ENCODE results near the gene METTL16. TPM values are rescaled to one million over a fixed set of nuclear protein-coding genes. Genes with fewer than 3 reads are reported as not detected.

The METTL16 gene
- total and polyA plus RNA-seq, 2 of the 8 experiments (the other 6 are each of a cell fraction or from before 2014, with no cell fraction given), result 22.8 to 59.4 TPM

DNA sequence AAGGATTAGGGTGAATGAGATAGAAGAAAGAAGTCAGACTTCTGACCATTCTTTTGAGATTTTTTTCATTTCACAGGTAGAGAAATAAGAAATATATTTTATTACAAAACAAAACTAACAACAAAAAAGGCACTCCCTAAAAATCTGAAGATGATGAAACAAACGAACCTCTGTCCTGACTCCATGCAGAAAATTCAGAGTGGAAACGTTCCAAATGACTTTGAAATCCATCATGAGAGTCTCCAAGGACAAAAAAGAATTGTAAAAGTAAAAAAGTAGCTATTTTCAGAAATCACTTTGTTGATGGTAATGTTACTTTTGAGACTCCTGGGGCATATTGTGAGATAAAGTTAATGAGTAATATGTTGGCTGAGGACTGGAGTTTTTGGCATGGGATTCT lies 84.5 kb downstream of the METTL16 start:
- no peak overlapping the region for H2BK12ac ChIP-seq (ENCODE audit: low read depth, low read length)
- H4K20me1 ChIP-seq (replicated peaks in 1 of 2; ENCODE audit: control insufficient read depth in 1 of 2, insufficient read depth in 2 of 2, low read length in 2 of 2), result peaks cover 0 to 1% of the 10 kb centered on the region in 2 experiments
- FAIRE-seq (no peak), DNase-seq (ENCODE audit: low read depth in 1 of 2, low spot score in 2 of 2) (no peak)
- no peaks in the 10 kb centered on the region for H3K79me2 ChIP-seq (ENCODE audit: control insufficient read depth in 1 of 2, insufficient read depth in 2 of 2, low read length in 2 of 2)
- H2AFZ ChIP-seq (ENCODE audit: low read length), result no peak overlapping the region
- H3K27ac ChIP-seq (ENCODE audit: low read depth, low read length), result no peak overlapping the region
- no peaks in the 10 kb centered on the region for H3K4me1 ChIP-seq (replicated peaks in 1 of 4; ENCODE audit: control insufficient read depth in 3 of 4, insufficient read depth in 4 of 4, low read length in 3 of 4)
- no peak overlapping the region for H4K91ac ChIP-seq (replicated peaks; ENCODE audit: insufficient read length, low read length)
- WGBS, 2 experiments (ENCODE audit: extremely low coverage in 1 of 2, insufficient coverage in 1 of 2, insufficient read length in 1 of 2, insufficient replicate concordance in 2 of 2, low coverage in 1 of 2, low lambda C conversion rate in 2 of 2, missing lambda C conversion rate in 1 of 2), result 86% methylated on average over 2 of the region's 2 CpGs; no CpG with 5 or more reads in 1 of the 2 experiments
- no peak overlapping the region for H3K23ac ChIP-seq (ENCODE audit: insufficient read length)
- no peak overlapping the region for H2BK5ac ChIP-seq (ENCODE audit: low read depth, low read length)
- no peak overlapping the region for H3K9ac ChIP-seq (replicated peaks in 1 of 4; ENCODE audit: extremely low read depth in 1 of 4, low read depth in 3 of 4, low read length in 3 of 4)
- H2AK5ac ChIP-seq (ENCODE audit: low read depth, low read length), result no peak overlapping the region
- H2BK15ac ChIP-seq (ENCODE audit: low read length), result no peak overlapping the region
- no peak overlapping the region for H3K14ac ChIP-seq (ENCODE audit: insufficient read length)
- H3K56ac ChIP-seq (replicated peaks; ENCODE audit: insufficient read length, low read depth, low read length), result no peak overlapping the region
- no peak overlapping the region for H3K4me3 ChIP-seq (ENCODE audit: extremely low read depth in 1 of 4, insufficient read depth in 2 of 4, low read depth in 3 of 4, low read length in 4 of 4)
- H3K4ac ChIP-seq (replicated peaks; ENCODE audit: insufficient read length, low read depth, low read length), result no peak overlapping the region
- CTCF ChIA-PET (ENCODE audit: partially characterized antibody), result interaction anchor here (1.4 to 2.6 kb wide), 5 partner anchors 8 to 97 kb away, joined by 3 to 10 read pairs (median 4); no protein-coding TSS in a partner anchor
- no peaks in the 10 kb centered on the region for H3K9me3 ChIP-seq (ENCODE audit: insufficient read depth in 2 of 2, low read depth in 1 of 2, low read length in 1 of 2)
- POLR2A ChIA-PET (ENCODE audit: partially characterized antibody), result interaction anchor here (0.9 to 1.7 kb wide), 3 partner anchors 9 to 46 kb away, joined by 4 to 5 read pairs (median 4); partner anchors contain the start of gene MNT
- no peak overlapping the region for H2BK120ac ChIP-seq (replicated peaks; ENCODE audit: low read depth, low read length)
- no peak overlapping the region for H4K8ac ChIP-seq (ENCODE audit: extremely low read depth, insufficient read depth, low read length)
- H3K36me3 ChIP-seq (ENCODE audit: control insufficient read depth in 2 of 4, insufficient read depth in 4 of 4, low read length in 3 of 4), result peaks cover 0 to 3% (median 1%) of the 10 kb centered on the region in 4 experiments; a peak in 1 of 8 replicates
- H4K5ac ChIP-seq (ENCODE audit: insufficient read length, low read depth, low read length), result no peak overlapping the region
- no peaks in the 10 kb centered on the region for H3K27me3 ChIP-seq (replicated peaks in 1 of 4; ENCODE audit: control insufficient read depth in 3 of 4, extremely low read depth in 1 of 4, insufficient read depth in 3 of 4, low read length in 3 of 4)
- H3K79me1 ChIP-seq (ENCODE audit: low read depth, low read length), result no peaks in the 10 kb centered on the region; the same call in 1 of the 2 replicates
- no peak overlapping the region for H3K4me2 ChIP-seq (ENCODE audit: insufficient read depth in 1 of 2, low read depth in 2 of 2, low read length in 2 of 2)
- H2BK20ac ChIP-seq (ENCODE audit: low read length), result no peak overlapping the region
- no peak overlapping the region for H3K18ac ChIP-seq (ENCODE audit: extremely low read depth, low read length)
- peaks cover 3% of the 10 kb centered on the region; the same call in 1 of the 2 replicates for H3K23me2 ChIP-seq (ENCODE audit: low read depth, low read length)
- no peak for TF ChIP-seq PHF8 (conservative IDR thresholded peaks at IDR 0.05; ENCODE audit: low read depth, low read length)
- TF ChIP-seq SUZ12 (IDR thresholded peaks at IDR 0.05; ENCODE audit: low read length), result no peak
